ENCODE data around the gene ADAMTS8.

The ADAMTS8 gene

DNA sequence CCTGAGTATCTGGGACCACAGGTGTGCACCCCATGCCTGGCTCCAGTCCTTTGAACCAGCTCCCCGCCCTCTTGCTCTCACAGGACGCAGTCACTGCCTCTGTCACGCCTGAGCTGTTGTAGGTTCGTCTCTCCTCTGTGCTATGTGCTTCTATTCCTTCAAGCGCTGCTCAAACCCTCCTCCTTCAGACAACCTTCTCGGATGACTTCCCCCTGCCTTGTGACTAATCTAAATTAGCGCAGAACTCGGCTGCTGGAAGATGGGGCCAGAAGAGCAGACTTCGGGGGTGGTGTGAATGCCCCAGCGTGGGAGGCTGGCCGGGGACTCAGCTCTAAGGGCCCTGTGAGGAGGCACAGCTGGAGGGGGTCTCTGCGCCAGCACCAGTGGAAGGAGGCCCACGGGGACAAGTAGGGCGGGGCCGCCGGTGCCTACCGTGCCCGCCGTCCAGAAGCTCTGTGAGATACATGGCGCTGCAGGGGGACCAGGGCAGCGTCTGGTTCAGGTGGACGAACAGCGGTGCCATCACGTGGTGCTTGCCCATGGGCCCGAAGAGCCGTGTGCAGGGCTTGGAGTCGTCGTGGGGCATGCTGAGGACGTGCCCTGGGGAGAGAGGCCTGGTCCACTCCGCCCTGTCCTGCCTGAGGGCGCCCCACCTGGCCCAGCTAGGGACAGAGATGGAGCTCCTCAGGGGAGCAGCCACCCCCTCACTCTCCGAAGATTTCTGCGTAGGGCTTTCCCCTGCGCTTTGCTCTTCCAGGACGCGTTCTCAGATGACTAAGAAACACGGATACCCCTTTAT lies 12.5 kb downstream of the ADAMTS8 start:
- DNase-seq, result no peak

DNA sequence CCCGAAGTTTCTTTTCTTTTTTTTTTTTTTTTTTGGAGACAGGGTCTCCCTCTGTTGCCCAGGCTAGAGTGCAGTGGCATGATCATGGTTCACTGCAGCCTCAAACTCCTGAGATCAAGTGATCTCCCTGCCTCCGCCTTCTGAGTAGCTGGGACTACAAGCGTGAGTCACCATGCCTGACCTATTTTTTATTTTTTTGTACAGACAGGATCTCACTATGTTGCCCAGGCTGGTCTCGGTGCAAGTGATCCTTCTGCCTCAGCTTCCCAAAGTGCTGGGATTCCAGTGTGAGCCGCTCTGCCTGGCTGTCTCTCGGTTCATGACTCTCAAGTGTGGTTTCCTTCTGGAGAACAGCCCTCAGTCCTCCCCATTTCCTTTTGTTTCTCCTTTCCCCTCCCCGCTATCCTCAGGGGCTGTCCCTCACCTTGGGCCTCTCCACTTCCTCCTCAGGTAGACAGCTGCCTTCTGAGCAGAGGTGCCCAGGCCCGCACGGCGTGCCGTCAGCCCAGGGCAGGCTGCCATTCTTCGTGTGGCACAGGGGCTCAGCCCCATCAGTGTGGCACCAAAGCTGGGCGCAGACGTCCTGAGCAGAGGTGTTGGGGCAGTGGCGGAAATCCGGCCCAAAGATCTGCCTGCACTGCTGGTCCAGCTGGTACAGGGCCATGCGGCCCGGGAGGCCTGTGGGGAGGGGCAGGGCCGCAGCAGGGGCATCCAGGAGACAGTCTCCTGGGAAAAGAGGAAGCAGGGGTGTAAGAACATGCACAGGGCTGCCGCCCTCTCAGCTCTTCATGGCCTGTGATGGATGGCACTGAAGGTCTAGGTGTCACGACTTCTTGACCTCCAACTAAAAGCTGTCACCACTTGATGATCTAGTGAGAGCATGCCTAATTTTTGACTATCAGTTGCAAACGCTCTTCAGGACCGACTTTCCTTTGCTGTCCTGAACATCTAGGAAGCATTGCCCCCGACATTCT lies 14.0 kb downstream of the ADAMTS8 start:
- DNase-seq, result no peak

DNA sequence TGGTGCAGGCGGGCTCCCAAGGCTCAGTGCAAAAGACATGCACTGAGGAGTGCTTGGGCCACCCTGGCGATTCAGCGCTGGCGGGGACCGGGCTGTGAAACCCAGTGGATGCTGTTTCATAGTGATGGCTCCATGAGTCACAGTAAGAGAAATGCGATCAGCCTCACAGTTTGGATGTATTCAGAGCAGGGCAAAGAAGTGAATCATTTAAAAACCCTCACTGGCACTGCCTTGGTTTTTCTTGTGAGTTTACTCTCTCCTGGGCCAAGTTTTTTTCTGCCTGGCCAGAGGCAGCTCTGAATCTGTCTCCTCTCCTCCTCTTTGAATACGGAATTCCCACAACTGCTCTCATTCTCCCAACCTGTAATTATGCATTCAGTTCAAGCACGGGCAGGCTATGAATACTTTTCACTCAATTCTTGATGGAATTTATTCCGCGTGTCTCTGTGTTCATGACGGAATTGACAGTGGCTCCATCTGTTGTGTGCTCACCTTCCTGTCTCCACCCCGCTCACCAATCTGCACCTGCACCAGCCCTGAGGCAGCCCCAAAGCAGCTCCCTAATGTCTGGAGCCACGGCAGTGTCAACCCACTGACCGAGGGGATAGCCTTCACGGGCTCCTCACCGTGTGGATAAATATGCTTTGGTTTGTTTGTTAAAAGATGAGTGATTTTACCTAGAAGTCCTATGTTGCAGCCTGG lies 14.9 kb downstream of the ADAMTS8 start:
- DNase-seq, result peak; percentile 15

DNA sequence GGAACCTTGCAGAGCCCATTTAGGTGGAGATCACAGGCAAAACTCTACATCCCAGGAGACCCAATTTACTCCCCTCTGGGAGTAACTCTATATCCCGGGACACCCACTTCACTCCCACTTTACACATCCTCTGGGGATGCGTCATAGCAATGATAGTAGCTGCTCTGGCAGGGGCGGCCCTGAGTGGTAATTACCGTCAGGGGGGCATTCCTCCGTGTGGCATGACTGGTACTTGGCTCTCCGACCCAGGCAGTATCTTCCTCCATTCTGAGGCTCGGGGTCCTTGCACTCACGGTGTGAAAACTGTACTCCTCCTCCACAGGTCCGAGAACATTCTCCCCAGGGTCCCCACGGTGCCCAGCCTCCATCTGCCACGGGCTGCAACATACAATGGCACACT lies 17.2 kb downstream of the ADAMTS8 start:
- DNase-seq, result no peak

DNA sequence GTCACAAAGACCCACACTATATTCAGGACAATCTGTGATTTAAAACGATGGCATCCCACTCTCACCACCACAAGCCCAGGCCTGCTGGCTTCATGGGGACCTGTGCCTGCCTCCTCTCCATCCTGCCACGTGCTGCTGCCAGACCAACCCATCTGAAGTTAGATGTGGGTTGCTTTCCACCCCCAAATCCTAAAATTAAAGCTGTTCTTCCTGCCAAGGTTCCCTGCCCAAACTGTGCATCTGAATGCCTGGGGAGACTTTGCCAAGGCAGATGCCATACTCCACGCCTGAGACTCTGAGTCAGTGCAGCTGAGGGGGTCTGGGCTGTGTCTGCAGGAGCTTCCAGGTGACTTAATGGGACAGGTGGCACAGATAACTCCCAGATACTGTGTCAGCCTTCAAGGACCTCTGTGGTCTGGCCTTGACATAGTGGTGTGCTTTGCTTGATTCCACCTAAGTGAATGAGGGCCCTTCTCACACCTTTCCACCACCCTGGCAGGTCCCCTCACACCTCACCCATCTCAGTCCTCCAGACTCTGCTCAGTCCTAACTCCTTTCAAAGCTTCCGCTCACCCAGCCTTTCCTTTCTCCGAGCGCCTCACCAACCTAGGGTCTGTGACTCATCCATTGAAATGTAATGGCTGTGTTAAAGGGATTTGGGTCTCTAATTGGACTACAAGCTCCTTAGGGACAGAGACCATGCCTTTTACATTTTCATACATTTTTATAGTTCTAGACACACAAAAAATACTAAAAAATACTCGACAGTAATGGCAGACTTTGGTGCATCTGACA lies 18.6 kb downstream of the ADAMTS8 start:
- DNase-seq, result no peak

DNA sequence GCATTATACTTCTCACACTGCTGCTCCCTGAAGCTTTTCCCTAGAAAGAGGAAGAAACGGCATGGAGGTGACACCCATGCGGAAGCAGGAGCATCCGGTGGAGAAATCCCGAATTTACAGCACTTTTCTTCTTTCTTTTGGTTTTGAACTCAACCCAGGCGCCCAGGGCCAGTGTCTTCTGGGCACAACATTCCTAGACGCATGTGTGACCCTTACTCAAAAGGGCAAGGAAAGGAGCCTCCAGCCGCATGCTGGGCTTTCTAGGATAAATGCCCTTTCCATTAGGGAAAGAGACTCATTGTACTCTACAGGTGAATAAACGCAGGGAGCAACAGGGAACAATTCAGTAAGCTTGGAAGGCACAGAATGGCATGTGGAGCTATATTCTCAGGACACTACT lies 19.5 kb downstream of the ADAMTS8 start:
- DNase-seq, result no peak

DNA sequence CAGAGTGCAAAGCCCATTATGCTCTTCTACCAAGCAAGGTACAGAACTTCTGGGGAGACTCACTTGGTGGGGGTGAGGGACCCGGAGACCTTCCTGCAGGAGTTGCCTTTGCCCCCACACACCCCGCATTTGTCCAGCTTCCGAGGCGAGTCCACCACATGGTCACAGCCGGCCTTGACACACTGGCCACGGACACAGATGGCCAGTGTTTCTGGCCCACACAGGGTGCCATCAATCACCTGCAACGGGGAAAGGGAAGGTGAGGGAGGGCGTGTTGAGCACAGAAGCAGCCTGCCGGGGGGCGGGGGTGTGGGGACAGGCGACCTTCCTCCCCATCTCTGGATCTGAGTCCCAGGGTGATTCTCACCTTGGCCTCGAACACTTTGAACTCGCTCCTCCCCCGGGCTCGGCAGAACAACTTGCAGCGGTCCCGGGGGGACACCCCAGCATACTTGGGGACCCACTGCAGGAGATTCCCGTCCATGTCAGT lies 20.0 kb downstream of the ADAMTS8 start:
- DNase-seq, result no peak

DNA sequence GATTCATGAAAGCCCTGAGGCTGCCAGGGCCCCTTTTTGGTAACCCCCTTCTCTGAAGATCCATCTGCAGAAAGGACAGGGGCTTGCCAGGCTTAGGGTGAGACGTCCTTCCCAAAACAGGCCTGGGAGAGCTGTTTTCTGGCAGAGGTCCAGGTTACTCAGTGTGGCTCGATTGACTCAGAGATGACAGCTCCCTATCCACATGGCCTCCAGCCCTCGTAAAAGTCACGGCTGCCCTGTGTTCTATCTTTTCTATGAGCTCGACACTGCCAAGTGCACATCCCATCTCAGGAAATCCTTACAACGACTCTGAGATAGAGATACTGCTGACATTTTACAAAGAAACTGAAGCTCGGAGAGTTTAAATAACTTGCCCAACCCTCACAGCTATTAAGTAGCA lies 20.4 kb downstream of the ADAMTS8 start:
- DNase-seq, result peak; percentile 57

DNA sequence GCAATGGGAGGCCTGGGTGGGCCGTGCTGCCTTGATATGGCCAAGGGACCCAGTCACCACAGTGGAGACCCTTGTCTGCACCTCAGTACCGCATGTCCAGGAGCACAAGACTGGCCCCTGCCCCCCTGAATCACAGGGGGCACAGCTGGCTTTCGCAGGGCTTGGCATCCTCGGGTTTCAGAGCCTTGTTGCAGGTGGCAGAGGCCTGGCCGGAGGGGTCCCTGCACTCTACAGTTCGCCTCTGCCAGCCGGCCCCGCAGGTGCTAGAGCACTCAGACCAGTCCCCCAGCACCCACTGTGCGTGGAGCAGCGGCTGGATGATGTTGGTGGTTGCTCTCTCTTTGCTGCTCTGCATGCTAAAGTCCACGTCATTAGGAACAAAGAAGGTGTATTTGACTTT lies 23.0 kb downstream of the ADAMTS8 start:
- no peak for DNase-seq

DNA sequence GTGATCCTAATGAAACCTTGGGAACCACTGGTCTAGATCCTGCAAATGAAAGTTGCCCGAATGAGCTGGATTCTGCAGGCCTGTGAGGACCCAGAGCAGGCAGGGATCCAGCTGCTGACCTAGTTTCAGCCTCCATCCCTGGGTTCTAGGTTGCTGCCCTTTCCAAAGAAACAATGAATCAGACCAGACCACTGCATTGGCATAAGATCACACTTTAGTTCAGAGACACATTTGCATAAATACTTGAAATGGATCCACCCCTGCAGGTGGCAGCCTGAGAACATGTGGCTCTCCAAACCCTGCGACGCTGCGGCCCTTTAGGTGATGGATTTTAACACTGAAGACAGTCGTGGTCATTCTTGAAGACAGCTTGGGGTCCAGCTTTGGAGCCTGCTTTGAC lies 23.7 kb downstream of the ADAMTS8 start:
- no peak for DNase-seq

DNA sequence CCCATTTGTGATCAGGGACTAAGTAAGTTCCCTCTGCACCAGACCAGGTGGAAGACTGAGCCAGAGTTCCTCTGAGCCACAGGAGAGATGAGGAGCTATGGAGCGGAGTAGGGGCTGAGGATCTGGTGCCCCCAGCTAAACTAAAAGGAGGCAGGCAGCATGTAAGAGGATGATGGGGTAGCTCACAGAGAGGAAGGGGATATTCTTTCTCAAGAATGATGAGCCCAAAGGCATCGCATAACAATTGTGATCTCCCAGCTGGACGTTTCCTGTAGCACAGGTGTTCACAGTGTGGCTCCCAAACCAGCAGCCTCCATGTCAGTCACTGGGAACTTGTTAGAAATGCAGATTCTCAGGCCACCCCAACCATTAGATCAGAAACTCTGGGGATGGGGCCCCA lies 24.4 kb downstream of the ADAMTS8 start:
- DNase-seq, result no peak

DNA sequence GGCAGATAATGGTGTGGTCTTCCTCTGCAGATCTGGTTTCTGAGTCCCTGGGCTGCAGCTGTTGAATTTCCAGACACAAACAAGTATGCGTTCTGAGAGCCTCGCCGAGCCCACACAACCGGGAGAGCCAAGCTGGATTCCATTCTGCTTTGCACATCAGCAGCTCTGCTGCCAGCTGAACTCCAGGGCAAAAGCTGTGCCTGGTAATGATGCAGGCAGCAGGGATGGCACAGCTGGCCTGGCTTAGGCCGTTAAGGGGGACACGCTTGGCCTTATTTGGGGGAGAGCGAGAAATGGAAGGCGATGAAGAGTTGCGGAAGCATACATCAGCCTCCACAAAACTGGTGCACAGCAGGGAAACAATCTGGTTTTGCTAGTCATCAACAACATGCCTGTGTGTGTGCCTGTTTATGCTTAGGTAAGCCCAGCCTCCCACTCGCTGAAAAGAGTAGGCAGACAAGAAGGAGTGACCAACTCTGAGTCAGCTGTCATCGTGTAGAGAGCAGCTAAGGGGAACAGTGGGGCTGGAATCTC lies 25.1 kb downstream of the ADAMTS8 start:
- peak; percentile 34 for DNase-seq

DNA sequence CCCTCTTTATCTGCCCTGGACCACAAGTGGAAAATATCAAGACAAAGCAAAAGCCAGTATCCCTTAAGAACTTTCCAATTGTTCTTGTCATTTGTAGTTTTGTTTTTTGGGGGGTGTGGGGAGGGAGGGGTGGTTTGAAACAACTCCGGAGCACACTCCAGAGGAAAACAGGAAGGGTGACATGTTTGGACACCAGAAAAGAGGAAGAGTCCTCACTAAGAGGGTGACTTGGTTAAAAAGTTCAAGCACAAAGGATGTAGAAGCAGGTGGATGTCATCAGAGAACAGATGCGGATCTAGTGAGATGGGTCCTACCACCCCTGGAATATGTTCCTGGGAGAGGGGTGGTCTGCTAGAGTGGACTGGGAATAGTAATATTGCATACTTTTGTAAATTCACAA lies 25.8 kb downstream of the ADAMTS8 start:
- DNase-seq, result no peak

DNA sequence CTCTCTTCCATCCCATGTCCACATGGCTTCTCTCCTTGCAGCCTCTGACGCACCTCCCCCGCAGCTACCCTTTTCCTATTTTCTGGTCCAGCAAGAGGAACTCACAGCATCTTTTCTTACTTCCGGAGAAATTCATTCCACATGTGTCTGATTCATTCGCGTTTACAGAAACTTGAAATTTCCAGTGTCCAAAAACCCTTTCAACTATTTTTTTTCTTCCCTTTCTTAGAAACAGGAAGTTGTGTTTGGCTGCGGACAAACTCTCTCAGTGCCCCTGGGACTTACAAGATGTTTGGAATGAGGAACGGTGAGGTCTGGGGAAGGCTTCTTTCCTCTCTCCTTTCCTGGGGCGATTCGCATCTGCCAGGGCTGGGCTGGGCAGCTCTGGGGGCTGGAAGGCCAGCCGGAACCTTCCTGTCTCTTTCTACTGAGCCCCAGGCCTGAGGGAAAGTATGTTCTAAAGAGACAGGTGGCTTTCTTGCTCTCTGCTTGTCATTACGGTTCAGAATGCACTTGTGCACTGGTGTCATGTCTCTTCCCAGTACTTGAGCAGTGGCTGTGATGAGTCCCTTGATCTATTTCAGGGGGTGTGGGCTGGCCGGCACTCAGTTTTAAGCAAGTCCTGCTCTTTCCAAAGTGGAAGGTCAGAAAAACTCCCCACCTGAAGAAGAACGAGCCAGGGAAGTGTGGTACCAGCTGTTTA lies 27.5 kb downstream of the ADAMTS8 start:
- no peak for DNase-seq

DNA sequence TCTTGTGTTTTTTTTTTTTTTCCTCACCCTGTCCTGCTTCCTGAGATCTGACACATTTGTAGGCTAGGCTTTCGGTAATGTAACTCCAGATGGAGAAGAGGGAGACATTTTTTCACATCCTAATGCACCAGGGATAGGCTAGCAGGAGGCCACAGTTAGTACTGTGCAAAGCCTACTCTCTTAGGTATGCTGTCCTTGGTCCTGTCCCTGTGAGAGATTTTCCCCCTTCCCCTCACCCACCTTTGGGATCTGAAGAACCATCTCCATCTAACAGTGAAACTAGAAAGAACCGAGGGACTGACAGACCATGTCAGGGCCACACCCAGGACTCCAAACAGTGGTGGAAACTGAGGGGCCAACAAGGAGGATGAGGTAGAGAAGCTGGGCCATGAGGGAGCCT lies 29.2 kb downstream of the ADAMTS8 start:
- DNase-seq, result no peak

DNA sequence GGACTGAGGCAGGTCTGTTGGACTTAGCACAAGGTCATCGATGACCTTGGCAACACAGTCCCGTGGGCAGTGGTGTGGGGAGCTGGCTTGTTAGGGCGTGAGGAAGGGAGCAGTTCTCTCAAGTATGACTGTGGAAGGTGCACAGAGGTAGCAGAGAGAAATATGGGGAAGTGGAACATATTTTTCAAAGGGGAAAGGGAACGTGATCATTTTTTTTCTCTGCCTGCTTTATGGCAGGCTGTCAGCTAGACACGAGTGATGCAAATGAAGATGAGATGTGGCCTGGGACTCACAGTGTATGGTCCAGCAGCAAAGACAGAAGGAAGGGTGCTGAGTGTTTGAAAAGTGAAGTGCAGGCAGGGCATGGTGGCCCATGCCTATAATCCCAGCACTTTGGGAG lies 30.6 kb downstream of the ADAMTS8 start:
- no peak for DNase-seq

DNA sequence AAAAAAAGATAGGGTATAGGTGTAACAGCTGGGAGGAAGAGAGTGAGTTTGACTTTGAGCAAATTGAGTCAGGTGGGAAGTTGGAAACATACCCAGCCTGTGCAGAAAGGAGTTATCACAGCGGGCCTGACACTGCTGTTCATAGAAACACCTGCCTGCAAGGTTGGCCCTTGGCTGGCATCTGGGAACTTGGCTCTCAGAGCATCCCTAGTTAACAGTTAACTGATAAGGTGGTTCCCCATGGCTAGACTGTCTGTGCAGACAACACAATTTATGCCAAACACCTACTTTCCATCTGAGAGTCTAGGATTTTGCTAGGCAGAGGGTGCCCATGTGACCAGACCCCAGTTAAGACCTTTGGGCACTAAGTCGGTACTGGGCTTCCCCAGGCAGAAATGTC lies 31.4 kb downstream of the ADAMTS8 start:
- no peak for DNase-seq

DNA sequence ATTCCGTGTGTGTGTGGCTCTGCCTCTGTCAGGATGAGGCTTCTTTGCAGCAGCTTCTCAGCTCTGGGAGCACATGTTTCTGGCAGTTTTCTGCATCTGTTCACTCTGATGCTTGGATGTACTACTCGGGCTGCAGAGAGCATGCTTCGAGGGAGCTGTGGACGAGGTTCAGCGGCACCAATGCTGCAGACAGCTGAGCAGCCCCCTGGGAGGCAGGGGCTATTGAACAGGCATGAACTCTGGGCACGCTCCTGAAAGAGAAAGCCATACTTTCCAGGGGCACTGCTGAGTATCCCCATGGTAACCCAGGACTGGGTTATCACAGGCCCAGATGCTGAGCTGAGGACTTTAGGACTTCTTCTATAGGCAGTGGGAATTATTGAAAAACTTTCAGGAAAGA lies 33.8 kb downstream of the ADAMTS8 start:
- DNase-seq, result no peak

DNA sequence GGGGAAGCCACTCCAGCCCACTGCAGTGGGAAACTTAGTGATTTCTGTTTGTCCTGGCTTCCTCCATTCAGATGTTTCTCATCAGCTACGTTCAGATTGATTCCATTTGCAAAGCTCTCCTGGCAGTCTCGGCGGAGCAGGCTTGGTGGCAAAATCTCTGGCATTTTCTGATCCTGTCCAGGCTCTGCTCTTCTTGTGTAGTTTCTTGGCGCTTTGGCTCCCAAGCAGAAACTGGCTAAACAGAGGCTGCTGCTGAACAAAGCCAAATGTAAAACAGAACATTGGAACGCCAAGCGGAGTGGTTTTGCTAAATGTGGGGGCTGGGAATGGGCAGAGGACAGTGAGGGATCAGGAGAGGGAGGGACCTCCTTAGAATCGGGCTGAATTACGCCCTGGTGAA lies 36.7 kb downstream of the ADAMTS8 start:
- no peak for DNase-seq

DNA sequence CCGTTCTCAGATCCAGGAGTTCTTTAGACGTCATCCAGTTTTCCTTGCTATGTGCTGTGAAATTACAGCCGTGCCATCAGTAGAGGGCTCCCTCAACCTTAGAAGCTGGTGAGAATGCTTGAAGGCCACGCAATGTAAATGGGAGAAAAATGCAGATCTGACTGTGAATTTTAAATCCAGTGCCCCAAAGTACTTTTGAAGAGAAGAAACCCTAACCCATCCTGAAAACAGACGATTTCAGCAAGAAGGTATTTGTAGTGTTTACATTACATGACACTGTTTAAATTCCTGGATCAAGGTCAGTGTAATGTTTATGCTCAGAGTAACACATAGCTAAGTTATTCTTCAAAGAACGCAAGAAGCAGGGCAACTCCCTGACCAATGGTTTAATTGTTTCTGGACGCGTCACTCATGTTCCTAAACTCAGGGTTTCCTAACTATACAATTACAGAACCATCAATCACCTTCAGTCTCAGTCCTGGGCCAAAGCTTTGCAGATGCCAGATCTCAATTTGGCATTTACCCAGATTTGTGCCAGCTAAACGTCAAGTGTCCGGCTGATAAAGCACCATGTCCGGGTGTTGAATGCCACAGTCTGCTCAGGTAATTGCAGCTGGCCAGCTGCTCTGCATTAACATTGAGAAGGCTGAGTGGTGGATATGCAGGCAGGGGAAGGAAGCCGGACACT lies 38.2 kb downstream of the ADAMTS8 start:
- DNase-seq, result no peak

Measured in T1000 (cell line).